Measurements from ENCODE around the gene CCT6A. TPM values are rescaled to one million over a fixed set of nuclear protein-coding genes. Genes with fewer than 3 reads are reported as not detected.
A peak's percentile ranks its signal among the peaks of the same experiment; 100 is the strongest.
"Not testable (repeated sequence)": the region's sequence is repeated elsewhere in the genome, so short reads cannot be mapped to it uniquely, and the experiment has no call there.

CCT6A gene
- polyA plus RNA-seq, 1 experiment, result 110 TPM

GRCh38 chr7:56074371-56074791, 22.8 kb downstream of the CCT6A start:
- Histone ChIP-seq H3K27me3 (ENCODE audit: control insufficient read depth, insufficient read depth, low read length) (no peaks in the 10 kb centered on the region), H3K36me3 (ENCODE audit: control insufficient read depth, insufficient read depth, low read length) (peaks cover 10% of the 10 kb centered on the region), H3K4me3 (ENCODE audit: low read depth, low read length) (no peak overlapping the region)
- TF ChIP-seq, protein P1, sequence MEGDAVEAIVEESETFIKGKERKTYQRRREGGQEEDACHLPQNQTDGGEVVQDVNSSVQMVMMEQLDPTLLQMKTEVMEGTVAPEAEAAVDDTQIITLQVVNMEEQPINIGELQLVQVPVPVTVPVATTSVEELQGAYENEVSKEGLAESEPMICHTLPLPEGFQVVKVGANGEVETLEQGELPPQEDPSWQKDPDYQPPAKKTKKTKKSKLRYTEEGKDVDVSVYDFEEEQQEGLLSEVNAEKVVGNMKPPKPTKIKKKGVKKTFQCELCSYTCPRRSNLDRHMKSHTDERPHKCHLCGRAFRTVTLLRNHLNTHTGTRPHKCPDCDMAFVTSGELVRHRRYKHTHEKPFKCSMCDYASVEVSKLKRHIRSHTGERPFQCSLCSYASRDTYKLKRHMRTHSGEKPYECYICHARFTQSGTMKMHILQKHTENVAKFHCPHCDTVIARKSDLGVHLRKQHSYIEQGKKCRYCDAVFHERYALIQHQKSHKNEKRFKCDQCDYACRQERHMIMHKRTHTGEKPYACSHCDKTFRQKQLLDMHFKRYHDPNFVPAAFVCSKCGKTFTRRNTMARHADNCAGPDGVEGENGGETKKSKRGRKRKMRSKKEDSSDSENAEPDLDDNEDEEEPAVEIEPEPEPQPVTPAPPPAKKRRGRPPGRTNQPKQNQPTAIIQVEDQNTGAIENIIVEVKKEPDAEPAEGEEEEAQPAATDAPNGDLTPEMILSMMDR (IDR thresholded peaks at IDR 0.05; ENCODE audit: insufficient read depth, low read depth, low read length), result peak; percentile 96
- CTCF ChIA-PET, result interaction anchor here (0.6 to 6.1 kb wide), 21 partner anchors 9 to 438 kb away, joined by 3 to 64 read pairs (median 4); partner anchors contain the start of genes CCT6A, PHKG1, PSPH and SUMF2
- DNase-seq (ENCODE audit: low read depth), result no peak
- POLR2A ChIA-PET, result no interaction called here

GRCh38 chr7:56077681-56078080, 26.1 kb downstream of the CCT6A start:
- H3K36me3 ChIP-seq (ENCODE audit: control insufficient read depth, insufficient read depth, low read length), result peaks cover 16% of the 10 kb centered on the region
- no peak for DNase-seq (ENCODE audit: low read depth)
- TF ChIP-seq, protein P1 (IDR thresholded peaks at IDR 0.05; ENCODE audit: insufficient read depth, low read depth, low read length), result no peak
- H3K27me3 ChIP-seq (ENCODE audit: control insufficient read depth, insufficient read depth, low read length), result no peaks in the 10 kb centered on the region
- H3K4me3 ChIP-seq (ENCODE audit: low read depth, low read length), result no peak overlapping the region
- ChIA-PET CTCF (interaction anchor here (0.8 to 2.8 kb wide), 5 partner anchors 15 to 113 kb away, joined by 3 to 24 read pairs (median 4); partner anchors contain the start of genes NIPSNAP2 and PHKG1), POLR2A (no interaction called here)

- TF ChIP-seq, protein P1 (IDR thresholded peaks at IDR 0.05; ENCODE audit: insufficient read depth, low read depth, low read length), result no peak
- CTCF ChIA-PET, result interaction anchor here (0.8 to 2.8 kb wide), 7 partner anchors 13 to 113 kb away, joined by 3 to 24 read pairs (median 5); partner anchors contain the start of genes CCT6A, NIPSNAP2, PHKG1 and PSPH
These were observed 26.6 kb downstream of the CCT6A start for GRCh38 chr7:56078196-56078595.

DNA sequence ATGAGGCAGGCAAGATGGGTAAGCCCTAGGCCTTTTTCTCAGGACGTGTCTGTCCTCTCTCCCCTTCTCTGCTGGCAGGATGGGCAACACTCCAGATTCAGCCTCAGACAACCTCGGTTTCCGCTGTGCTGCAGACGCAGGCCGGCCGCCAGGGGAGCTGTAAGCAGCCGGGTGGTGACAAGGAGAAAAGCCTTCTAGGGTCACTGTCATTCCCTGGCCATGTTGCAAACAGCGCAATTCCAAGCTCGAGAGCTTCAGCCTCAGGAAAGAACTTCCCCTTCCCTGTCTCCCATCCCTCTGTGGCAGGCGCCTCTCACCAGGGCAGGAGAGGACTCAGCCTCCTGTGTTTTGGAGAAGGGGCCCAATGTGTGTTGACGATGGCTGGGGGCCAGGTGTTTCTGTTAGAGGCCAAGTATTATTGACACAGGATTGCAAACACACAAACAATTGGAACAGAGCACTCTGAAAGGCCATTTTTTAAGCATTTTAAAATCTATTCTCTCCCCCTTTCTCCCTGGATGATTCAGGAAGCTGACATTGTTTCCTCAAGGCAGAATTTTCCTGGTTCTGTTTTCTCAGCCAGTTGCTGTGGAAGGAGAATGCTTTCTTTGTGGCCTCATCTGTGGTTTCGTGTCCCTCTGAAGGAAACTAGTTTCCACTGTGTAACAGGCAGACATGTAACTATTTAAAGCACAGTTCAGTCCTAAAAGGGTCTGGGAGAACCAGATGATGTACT, 28.1 kb downstream of the CCT6A start:
- H3K36me3 ChIP-seq (ENCODE audit: control insufficient read depth, insufficient read depth, low read length), result peaks cover 14% of the 10 kb centered on the region
- TF ChIP-seq, protein P1 (IDR thresholded peaks at IDR 0.05; ENCODE audit: insufficient read depth, low read depth, low read length), result peak; percentile 96
- H3K27me3 ChIP-seq (ENCODE audit: control insufficient read depth, insufficient read depth, low read length), result no peaks in the 10 kb centered on the region
- no peak overlapping the region for H3K4me3 ChIP-seq (ENCODE audit: low read depth, low read length)
- POLR2A ChIA-PET, result interaction anchor here (0.9 kb wide), 1 partner anchor 27 kb away, joined by 3 read pairs; the partner anchor contains the start of gene CHCHD2
- DNase-seq (ENCODE audit: low read depth), result peak; percentile 47
- CTCF ChIA-PET, result interaction anchor here (0.5 to 2.8 kb wide), 15 partner anchors 8 to 1014 kb away, joined by 3 to 24 read pairs (median 4); partner anchors contain the start of genes CCT6A, PHKG1, PSPH and SUMF2

More at GRCh38 chr7:56078196-56078595, 26.6 kb downstream of the CCT6A start:
- Histone ChIP-seq H3K36me3 (ENCODE audit: control insufficient read depth, insufficient read depth, low read length) (peaks cover 12% of the 10 kb centered on the region), H3K27me3 (ENCODE audit: control insufficient read depth, insufficient read depth, low read length) (no peaks in the 10 kb centered on the region), H3K4me3 (ENCODE audit: low read depth, low read length) (no peak overlapping the region)
- POLR2A ChIA-PET, result no interaction called here
- no peak for DNase-seq (ENCODE audit: low read depth)

DNA sequence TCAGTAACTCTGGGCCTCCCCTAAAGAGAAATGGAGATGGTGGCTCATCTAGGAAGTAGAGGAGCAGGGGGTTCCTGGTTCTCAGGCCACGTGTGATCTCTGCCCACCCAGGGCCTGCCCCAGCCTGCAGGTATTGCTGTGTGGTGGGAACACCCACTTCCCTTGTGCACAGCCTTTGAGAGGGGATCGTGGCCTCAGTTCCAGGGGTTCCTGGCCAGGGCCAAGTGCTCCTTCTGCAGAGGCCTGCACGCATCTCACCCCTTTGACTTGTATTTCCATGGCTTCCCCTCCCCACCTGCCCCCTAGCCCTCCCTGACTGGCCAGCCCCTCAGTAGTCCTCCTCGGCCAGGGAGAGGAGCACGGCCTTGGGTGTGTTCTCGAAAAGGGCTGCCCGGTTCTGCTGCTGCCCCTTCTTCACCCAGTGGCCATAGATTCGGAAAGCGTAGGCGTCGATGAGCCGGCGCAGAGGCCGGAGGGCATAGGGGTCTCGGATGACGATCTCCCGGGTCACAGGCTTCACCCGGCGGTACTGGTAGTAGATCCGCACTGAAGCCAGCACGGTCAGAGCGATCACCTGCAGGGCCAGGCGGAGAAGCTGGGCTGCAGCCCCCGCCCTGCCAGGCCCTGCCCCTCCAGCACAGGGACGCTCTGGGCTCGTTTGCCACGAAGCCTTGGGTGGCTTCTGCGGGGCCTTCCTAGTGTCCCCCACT, 29.3 kb downstream of the CCT6A start:
- H3K27me3 ChIP-seq (ENCODE audit: control insufficient read depth, insufficient read depth, low read length); POLR2A ChIA-PET; DNase-seq (ENCODE audit: low read depth); H3K4me3 ChIP-seq (ENCODE audit: low read depth, low read length): not testable (repeated sequence)
- CTCF ChIA-PET, result interaction anchor here (1.2 kb wide), 1 partner anchor 13 kb away, joined by 3 read pairs; no protein-coding TSS in a partner anchor
- H3K36me3 ChIP-seq (ENCODE audit: control insufficient read depth, insufficient read depth, low read length), result peaks cover 14% of the 10 kb centered on the region
